ENCODE measurements around the gene STXBP2. TPM values are rescaled to one million over a fixed set of nuclear protein-coding genes. Genes with fewer than 3 reads are reported as not detected.
A peak's percentile ranks its signal among the peaks of the same experiment; 100 is the strongest.

STXBP2 gene
- total and polyA plus RNA-seq, 2 experiments from 2014 or later, result 1.8 to 2.0 TPM

- Histone ChIP-seq H2AFZ (no peak overlapping the region), H3K36me3 (ENCODE audit: low read depth) (no peaks in the 10 kb centered on the region), H3K9me3 (ENCODE audit: low read depth) (no peaks in the 10 kb centered on the region), H3K9ac (no peak overlapping the region), H3K27me3 (replicated peaks; ENCODE audit: insufficient read depth) (peaks cover 19% of the 10 kb centered on the region), H3K9me2 (ENCODE audit: insufficient read depth) (no peaks in the 10 kb centered on the region), H3K4me3 (no peak overlapping the region), H3K4me1 (ENCODE audit: insufficient read depth) (no peaks in the 10 kb centered on the region), H4K20me1 (ENCODE audit: insufficient read depth) (no peaks in the 10 kb centered on the region), H3K79me2 (ENCODE audit: insufficient read depth) (no peaks in the 10 kb centered on the region), H3K4me2 (ENCODE audit: unreplicated experiment) (no peak overlapping the region), H3K27ac (no peak overlapping the region), H3F3A (ENCODE audit: insufficient read depth) (no peaks in the 10 kb centered on the region)
- no peak for TF ChIP-seq EZH2phosphoT487 (IDR thresholded peaks at IDR 0.05; ENCODE audit: insufficient read depth, low read depth)
- TF ChIP-seq EZH2 (IDR thresholded peaks at IDR 0.05; ENCODE audit: insufficient read depth, poor library complexity, severe bottlenecking), result no peak
- in situ Hi-C loops (cut with MboI), result no loop called here
- WGBS, 2 experiments (ENCODE audit: low coverage in 1 of 2, low lambda C conversion rate in 2 of 2, missing lambda C conversion rate in 2 of 2), result 22 to 26% methylated on average over 8 of the region's 8 CpGs
- DNase-seq, result peak; percentile 36
Measured at GRCh38 chr19:7654401-7654800, 17.5 kb downstream of the STXBP2 start.

GRCh38 chr19:7655581-7655980 is 18.7 kb downstream of the STXBP2 start:
- 66 to 69% methylated on average over 8 of the region's 8 CpGs for WGBS, 2 experiments (ENCODE audit: low coverage in 1 of 2, low lambda C conversion rate in 2 of 2, missing lambda C conversion rate in 2 of 2)
- no peaks in the 10 kb centered on the region for H3F3A ChIP-seq (ENCODE audit: insufficient read depth)
- no peak overlapping the region for H2AFZ ChIP-seq
- no peaks in the 10 kb centered on the region for H4K20me1 ChIP-seq (ENCODE audit: insufficient read depth)
- H3K4me2 ChIP-seq (ENCODE audit: unreplicated experiment), result no peak overlapping the region
- H3K4me3 ChIP-seq, result no peak overlapping the region
- no peak overlapping the region for H3K27ac ChIP-seq
- no peak overlapping the region for H3K9ac ChIP-seq
- in situ Hi-C loops (cut with MboI), result no loop called here
- H3K9me3 ChIP-seq (ENCODE audit: low read depth), result no peaks in the 10 kb centered on the region
- DNase-seq, result no peak
- TF ChIP-seq EZH2 (IDR thresholded peaks at IDR 0.05; ENCODE audit: insufficient read depth, poor library complexity, severe bottlenecking) (no peak), EZH2phosphoT487 (IDR thresholded peaks at IDR 0.05; ENCODE audit: insufficient read depth, low read depth) (no peak)
- H3K79me2 ChIP-seq (ENCODE audit: insufficient read depth), result no peaks in the 10 kb centered on the region
- no peaks in the 10 kb centered on the region for H3K9me2 ChIP-seq (ENCODE audit: insufficient read depth)
- H3K36me3 ChIP-seq (ENCODE audit: low read depth), result no peaks in the 10 kb centered on the region
- no peaks in the 10 kb centered on the region for H3K4me1 ChIP-seq (ENCODE audit: insufficient read depth)
- H3K27me3 ChIP-seq (replicated peaks; ENCODE audit: insufficient read depth), result peaks cover 18% of the 10 kb centered on the region

GRCh38 chr19:7657131-7657751 is 20.3 kb downstream of the STXBP2 start:
- no peak for TF ChIP-seq EZH2 (IDR thresholded peaks at IDR 0.05; ENCODE audit: insufficient read depth, poor library complexity, severe bottlenecking)
- no peak for TF ChIP-seq EZH2phosphoT487 (IDR thresholded peaks at IDR 0.05; ENCODE audit: insufficient read depth, low read depth)
- no peaks in the 10 kb centered on the region for H4K20me1 ChIP-seq (ENCODE audit: insufficient read depth)
- H3K27me3 ChIP-seq (replicated peaks; ENCODE audit: insufficient read depth), result peaks cover 24% of the 10 kb centered on the region
- no peaks in the 10 kb centered on the region for H3F3A ChIP-seq (ENCODE audit: insufficient read depth)
- H3K27ac ChIP-seq, result no peak overlapping the region
- WGBS, 2 experiments (ENCODE audit: low coverage in 1 of 2, low lambda C conversion rate in 2 of 2, missing lambda C conversion rate in 2 of 2), result 32 to 36% methylated on average over 14 of the region's 14 CpGs
- H3K36me3 ChIP-seq (ENCODE audit: low read depth), result no peaks in the 10 kb centered on the region
- H3K4me2 ChIP-seq (ENCODE audit: unreplicated experiment), result no peak overlapping the region
- DNase-seq, result peak; percentile 54
- H3K9me2 ChIP-seq (ENCODE audit: insufficient read depth), result no peaks in the 10 kb centered on the region
- in situ Hi-C loops (cut with MboI), result no loop called here
- no peak overlapping the region for H3K9ac ChIP-seq
- H3K4me3 ChIP-seq, result no peak overlapping the region
- no peaks in the 10 kb centered on the region for H3K4me1 ChIP-seq (ENCODE audit: insufficient read depth)
- H2AFZ ChIP-seq, result no peak overlapping the region
- H3K79me2 ChIP-seq (ENCODE audit: insufficient read depth), result no peaks in the 10 kb centered on the region
- no peaks in the 10 kb centered on the region for H3K9me3 ChIP-seq (ENCODE audit: low read depth)

DNA sequence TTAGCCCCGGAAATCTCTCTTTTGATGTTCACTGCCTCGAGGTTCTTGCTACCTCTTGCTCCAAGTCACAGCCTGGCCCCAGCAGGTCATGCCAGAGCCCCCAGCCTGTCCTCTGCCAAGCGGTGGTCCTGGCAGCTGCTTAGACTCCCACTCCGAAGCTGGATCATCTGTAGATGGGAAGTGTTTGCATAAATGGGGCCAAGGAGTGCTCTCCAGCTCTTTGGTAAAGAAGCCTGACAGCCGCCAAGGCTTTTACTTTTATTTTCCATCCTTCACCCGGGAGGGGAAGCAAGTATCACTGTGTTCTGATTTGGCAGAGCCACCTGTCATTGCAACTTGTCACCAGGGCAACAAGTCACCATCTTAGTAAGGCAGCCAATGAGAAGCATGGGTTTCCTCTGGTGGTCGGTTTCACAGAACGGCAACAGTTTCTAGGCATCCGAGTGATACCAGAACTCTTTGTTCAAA is 21.3 kb downstream of the STXBP2 start:
- H3K4me2 ChIP-seq (ENCODE audit: unreplicated experiment), result no peak overlapping the region
- H3K4me1 ChIP-seq (ENCODE audit: insufficient read depth), result no peaks in the 10 kb centered on the region
- no peak overlapping the region for H3K9ac ChIP-seq
- no peaks in the 10 kb centered on the region for H3K79me2 ChIP-seq (ENCODE audit: insufficient read depth)
- 18 to 20% methylated on average over 9 of the region's 9 CpGs for WGBS, 2 experiments (ENCODE audit: low coverage in 1 of 2, low lambda C conversion rate in 2 of 2, missing lambda C conversion rate in 2 of 2)
- no peak overlapping the region for H2AFZ ChIP-seq
- H3K27ac ChIP-seq, result no peak overlapping the region
- H3K27me3 ChIP-seq (replicated peaks; ENCODE audit: insufficient read depth), result peaks cover 24% of the 10 kb centered on the region
- H3F3A ChIP-seq (ENCODE audit: insufficient read depth), result no peaks in the 10 kb centered on the region
- no peaks in the 10 kb centered on the region for H3K36me3 ChIP-seq (ENCODE audit: low read depth)
- in situ Hi-C loops (cut with MboI), result no loop called here
- no peaks in the 10 kb centered on the region for H3K9me2 ChIP-seq (ENCODE audit: insufficient read depth)
- H3K9me3 ChIP-seq (ENCODE audit: low read depth), result no peaks in the 10 kb centered on the region
- TF ChIP-seq EZH2 (IDR thresholded peaks at IDR 0.05; ENCODE audit: insufficient read depth, poor library complexity, severe bottlenecking), result no peak
- no peak for TF ChIP-seq EZH2phosphoT487 (IDR thresholded peaks at IDR 0.05; ENCODE audit: insufficient read depth, low read depth)
- DNase-seq, result peak; percentile 5
- no peaks in the 10 kb centered on the region for H4K20me1 ChIP-seq (ENCODE audit: insufficient read depth)
- H3K4me3 ChIP-seq, result no peak overlapping the region
